Activated CD8-positive, alpha-beta memory T cell treated with anti-CD3 and anti-CD28 coated beads, Interleukin-2, amount 50 U/mL, for 24 hours (primary cell): ENCODE results near the gene CALY.
"Not testable (repeated sequence)": the region's sequence is repeated elsewhere in the genome, so short reads cannot be mapped to it uniquely, and the experiment has no call there.

Source experiments
- DNase-seq: peaks from one replicate; pipeline ENCODE4 v3.0.0-alpha.2; 2020; ENCODE audit errors: extremely low read depth

CALY gene

GRCh38 chr10:133336577-133337369, at the start of gene CALY:
Gene CALY (minus strand): TSS chr10:133336896. CDS start chr10:133328989, 7,907 bp downstream.
- no peak for DNase-seq

- no peak for DNase-seq
Observed at GRCh38 chr10:133385214-133385613, 48.5 kb upstream of the CALY start.

DNA sequence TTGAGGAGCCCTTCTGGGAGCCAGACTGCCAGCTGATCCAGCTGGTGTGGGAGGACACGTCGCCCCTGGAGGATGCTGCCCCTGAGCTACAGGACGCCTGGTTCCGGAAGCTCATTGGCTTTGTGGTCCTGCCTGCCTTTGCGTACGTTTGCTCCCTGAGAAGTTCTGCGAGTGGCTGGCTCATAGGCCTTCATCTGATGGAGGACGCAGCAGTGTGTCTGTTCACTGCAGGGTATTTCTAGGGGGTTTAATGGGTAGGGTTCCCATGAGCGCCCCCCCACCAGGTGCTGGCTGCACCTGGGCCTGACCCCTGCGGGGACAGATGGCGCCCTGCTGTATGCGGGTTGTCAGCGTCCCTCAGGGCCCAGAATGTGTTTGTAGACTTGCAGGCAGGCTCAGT, 47.4 kb upstream of the CALY start:
- DNase-seq = no peak

DNA sequence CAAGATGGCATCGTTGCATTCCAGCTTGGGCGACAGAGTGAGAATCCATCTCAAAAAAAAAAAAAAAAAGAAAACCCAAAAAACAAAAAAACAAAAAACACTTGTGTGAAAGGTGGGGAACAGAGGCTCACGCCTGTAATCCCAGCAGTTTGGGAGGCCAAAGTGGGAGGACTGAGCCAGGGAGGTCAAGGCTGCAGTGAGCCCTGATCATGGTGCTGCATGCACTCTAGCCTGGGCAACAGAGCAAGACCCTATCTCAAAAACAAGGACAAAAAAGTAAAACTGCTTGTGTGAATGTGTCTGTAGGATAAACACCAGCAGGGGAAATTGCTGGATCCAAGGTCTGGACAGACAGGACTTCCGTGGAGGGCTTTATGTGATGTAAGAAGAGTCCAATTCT, 46.9 kb upstream of the CALY start:
- no peak for DNase-seq

GRCh38 chr10:133381036-133381435, 44.3 kb upstream of the CALY start:
- DNase-seq = no peak

GRCh38 chr10:133379801-133380666, 43.3 kb upstream of the CALY start:
- no peak for DNase-seq

DNA sequence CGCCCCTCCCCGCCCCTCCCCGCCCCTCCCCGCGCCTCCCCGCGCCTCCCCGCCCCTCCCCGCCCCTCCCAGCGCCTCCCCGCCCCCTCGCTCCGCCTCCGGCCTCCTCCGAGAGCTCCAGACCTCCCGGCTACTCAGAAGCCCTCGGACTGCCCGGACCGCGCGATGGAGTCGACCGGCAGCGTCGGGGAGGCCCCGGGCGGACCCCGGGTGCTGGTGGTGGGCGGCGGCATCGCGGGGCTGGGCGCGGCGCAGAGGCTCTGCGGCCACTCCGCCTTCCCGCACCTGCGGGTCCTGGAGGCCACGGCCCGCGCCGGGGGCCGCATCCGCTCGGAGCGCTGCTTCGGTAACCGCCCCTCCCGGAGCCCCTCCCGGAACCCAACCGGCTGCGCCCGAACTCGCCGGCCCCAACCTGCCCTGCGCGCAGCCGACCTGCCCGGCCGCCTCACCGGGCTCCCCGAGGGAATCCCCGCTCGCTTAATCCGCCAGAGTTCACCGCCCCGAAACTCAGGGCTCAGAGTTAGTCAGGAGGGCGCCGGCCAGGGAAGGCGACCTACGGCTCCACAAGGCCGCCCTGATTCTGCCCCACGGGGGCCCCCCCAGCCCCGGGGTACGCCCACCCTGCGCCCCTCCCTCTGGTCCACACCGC, 42.6 kb upstream of the CALY start, which contains the start of gene PAOX:
PAOX (plus strand) TSS at position 111 of the 649 bp plus-strand sequence; CDS start at position 166, 55 bp downstream.
- DNase-seq = peak; percentile 25

DNA sequence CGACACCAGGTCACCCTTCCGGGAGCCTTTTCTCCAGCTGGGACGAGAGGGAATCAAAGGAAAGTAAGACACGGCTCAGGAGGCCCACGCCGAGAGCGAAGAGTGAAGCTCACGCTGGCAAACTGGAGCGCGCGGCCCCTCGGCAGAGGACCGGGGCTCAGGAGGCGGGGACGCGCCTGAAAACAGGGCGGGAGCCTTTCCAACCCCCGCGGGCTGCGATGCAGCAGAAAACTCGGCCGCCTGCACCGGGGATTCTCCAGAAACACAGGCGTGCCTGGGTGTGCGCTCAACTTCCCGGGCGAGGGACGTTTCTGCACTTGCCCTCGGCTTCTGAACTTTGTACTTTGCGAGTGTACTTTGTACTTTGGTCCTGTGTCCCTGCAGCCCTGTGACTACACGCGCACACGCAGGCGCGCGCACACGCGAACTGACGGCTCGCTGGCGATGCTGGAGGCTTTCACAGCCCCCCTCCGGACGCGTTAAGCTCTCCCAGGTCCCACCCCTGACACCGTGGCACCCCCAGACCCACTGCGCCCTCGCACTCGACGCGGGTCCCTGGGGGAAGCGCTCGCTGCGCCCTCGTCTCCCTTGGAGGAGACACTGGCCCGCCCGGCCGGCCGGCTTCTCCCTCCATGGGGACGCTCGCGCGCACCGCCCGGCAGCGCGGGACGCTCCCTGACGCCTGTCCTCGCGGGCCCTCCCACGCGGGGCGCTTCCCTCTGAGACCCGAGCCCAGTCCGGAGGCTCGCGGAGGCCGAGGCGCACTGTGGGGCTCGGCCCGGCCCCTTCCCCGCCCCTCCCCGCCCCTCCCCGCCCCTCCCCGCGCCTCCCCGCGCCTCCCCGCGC, 41.8 kb upstream of the CALY start:
- no peak for DNase-seq

DNA sequence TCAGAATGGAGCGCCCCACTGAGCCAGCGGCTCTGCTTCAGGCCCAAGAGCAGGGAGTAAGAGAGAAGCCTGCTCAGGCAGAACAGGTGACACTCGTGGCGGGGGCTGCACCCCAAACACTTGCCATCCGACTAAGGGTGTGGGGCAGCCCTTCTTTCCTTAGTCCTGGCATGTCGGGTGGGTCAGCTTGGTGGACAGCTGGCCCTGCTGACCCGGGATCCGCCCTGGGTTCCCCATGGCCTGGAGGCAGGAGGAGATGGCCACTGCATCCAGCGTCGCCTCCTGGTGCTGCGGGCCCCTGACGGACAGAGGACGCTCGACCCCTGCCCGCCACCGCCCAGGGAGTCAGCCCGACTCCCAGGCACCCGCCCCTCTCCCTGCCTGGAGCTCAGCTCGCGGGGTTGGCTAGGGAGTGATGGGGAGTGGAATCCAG, 41.1 kb upstream of the CALY start:
- DNase-seq = no peak

DNA sequence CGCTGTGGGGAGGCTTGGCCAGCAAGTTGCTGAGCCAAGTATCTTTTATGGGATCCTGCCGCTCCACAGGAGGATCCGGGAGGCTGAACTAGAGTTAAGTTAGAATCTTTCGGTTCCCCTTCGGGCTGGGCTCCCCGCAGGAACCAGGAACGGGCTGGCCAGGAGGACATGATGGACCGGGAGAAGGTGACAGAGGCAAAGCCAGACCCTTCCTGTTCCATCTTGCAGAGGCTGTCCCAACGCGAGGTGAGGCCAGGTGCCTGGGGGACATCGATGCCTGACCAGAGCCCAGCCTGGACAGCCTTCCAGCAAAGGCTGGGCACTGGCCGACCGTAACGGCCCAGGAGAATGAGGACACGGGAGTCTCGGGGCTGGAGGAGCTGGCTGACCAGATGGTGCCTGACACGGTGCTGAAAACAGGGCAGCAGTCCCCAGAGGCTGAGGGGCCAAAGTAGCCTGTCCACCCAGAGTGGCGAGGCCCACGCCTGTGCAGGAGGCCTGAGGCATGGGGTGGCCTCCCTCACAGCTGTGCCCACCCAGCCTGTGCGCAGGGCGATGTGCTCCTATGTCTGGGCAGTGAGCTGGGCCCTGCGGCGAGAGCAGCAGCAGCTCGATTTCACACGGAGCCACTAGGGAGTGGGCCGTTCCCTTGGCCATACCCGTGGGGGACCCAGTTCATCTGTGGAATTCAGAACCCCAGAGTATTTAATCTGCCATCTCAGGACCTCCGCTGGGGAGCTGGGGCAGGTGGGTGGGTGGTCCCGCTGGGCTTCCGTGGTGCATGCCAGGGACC, 40.5 kb upstream of the CALY start:
- DNase-seq = no peak

- not testable (repeated sequence) for DNase-seq
Observed at GRCh38 chr10:133376183-133376582, 39.5 kb upstream of the CALY start.

DNA sequence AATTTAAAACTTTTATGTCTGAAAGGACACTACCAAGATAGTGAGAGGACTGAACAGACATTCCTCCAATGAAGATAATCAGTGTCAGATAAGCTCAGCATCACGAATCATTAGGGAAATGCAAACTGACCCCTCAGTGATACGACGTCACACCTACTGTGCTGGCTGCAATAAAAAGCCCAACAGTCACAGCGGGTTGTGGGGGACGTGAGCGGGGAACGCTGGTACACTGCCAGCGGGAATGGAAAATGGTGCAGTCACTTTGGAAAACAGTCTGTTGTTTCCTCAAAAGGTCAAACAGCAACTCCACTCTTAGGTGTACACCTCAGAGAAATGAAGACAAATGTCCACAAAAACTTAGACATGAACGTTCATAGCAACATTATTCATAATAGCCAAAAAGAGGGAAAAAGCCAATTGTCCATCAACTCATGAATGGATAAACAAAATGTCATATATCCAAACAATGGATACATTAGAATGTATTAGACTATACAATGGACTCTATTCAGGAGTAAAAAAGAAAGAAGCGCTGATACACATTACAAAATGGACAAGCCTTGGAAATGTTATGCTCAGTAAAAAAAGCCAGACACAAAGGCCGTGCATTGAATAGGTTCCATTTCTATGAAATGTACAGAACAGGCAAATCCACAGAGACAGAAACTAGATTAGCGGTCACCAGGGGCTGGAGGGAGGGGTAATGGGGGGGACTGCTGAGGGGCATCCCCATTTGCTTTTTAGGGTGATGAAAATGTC, 38.8 kb upstream of the CALY start:
- no peak for DNase-seq

DNA sequence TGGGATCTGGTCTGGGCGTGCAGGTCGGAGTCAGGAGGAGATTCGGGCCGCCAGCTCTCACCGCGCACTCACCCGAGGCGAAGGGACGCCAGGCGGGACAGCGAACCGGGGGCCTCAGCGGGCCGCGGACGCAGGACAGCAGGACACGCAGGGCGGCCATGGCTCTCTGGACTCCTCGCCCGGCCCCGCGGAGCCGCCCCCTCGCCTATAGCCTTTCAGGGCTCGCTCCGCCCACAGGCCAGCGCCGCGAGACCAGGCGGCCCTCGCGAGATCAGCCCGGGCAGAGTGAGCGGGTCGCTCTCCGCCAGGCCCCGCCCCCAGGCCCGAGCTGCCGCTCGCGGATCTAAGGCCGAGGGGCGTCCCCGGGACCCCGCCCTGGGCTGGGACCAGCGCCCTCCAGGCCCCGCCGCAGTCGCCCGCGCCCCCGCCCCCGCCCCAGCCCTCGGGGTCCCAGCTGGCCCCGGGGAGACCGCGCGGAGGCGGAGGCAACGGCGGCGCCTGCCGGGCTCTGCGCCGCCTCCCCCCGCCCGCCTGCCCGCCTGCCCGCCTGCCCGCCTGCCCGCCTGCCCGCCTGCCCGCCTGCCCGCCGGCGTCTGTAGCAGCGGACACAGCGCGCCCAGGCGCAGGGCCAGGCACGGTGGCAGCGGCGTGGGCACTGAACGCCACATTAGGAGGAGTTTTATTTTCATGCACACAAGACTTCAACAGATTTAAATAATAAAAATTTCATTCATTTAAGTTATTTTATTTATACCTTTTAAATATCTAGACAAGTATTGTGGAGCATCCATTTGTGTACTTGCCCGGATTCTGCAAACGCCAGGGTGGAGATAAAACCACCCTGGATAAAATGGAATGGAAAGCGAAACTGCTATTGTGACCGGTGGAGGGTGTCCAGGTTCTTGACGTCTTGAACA, 36.7 kb upstream of the CALY start, which contains the start of gene ECHS1:
ECHS1 (minus strand) TSS at position 181 of the 917 bp plus-strand sequence; CDS start at position 160, 21 bp downstream.
- peak; percentile 76 for DNase-seq

DNA sequence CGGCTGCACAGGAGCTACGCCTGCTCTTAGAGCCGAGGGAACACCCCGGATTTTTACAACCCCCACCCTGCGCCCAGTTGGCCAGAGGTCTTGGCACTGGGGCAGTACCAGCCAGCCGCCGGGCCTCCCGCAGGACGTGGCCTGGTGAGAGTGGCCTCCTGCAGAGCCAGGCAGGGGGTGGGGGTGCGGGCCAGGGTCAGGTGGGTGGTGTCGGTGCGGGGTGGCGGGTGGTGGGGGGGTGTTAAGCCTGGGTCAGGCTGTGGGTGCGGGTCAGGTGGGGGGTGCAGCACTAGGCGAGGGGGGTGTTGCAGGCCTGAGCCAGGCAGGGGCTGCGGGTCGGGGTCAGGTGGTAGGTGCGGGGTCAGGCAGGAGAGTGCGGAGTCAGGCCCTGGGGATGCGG, 35.8 kb upstream of the CALY start:
- no peak for DNase-seq

- no peak for DNase-seq
Observed at GRCh38 chr10:133370030-133370786, 33.5 kb upstream of the CALY start.

DNA sequence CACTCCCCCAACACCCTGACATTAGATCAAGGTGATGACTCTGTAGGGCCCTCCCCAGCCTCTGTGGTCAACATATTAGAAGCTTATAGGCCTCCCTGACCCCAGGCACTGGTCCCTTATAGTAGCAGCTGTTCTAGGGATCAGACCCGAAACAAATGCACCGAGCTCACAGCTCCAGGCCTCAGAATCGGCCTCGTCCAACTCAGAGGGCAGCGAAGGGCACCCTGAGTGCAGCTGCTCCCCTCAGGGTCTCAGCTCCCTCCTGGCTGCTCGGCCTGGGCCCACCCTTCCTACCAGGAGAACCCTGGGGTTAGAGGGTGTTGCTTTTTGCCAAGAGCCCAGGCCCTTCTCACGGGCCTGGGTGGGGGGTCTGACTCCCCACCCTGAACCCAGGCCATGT, 31.5 kb upstream of the CALY start:
- DNase-seq = no peak

DNA sequence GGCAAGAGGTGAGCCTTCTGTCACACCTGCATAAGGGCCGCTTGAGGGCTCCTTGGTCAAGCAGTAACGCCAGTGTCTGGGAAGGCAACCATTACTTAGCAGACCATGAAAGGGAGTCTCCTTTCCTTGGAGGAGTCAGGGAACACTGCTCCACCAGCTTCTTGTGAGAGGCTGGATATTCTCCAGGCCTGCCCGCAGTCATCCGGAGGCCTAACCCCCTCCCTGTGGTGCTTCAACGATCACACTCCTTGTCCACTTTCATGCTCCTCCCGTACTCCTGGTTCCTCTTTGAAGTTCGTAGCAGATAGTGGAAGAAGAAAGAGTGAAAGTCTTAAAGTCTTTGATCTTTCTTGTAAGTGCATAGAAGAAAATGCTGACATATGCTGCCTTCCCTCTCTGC, 30.8 kb upstream of the CALY start:
- not testable (repeated sequence) for DNase-seq

- DNase-seq = no peak
Observed at GRCh38 chr10:133366751-133367150, 30.1 kb upstream of the CALY start.
